ENCODE measurements around the gene KIAA1586. TPM values are rescaled to one million over a fixed set of nuclear protein-coding genes. Genes with fewer than 3 reads are reported as not detected.

KIAA1586 gene
- total and polyA plus RNA-seq, 2 donors, result 5.9 to 10.3 TPM

GRCh38 chr6:57104336-57104735 lies 57.8 kb downstream of the KIAA1586 start:
- Histone ChIP-seq H3K27ac (ENCODE audit: low read depth in 1 of 2, low read length in 1 of 2) (no peak overlapping the region), H3K36me3 (ENCODE audit: control insufficient read depth in 2 of 2, insufficient read depth in 2 of 2, low read length in 1 of 2) (peaks cover 18 to 49% of the 10 kb centered on the region in 2 donors), H3K9me3 (ENCODE audit: control insufficient read depth in 2 of 2, insufficient read depth in 1 of 2, low read length in 1 of 2) (no peaks in the 10 kb centered on the region), H3K4me1 (ENCODE audit: control insufficient read depth in 2 of 2, insufficient read depth in 2 of 2, low read length in 2 of 2) (no peaks in the 10 kb centered on the region), H3K4me3 (ENCODE audit: low read length in 2 of 2) (no peak overlapping the region), H3K27me3 (ENCODE audit: control insufficient read depth in 2 of 2, insufficient read depth in 1 of 2, low read length in 1 of 2) (no peaks in the 10 kb centered on the region)
- 49% methylated on average over 5 of the region's 5 CpGs for WGBS
- no peak for DNase-seq (ENCODE audit: low read depth in 6 of 9, low spot score in 9 of 9)

Other genes starting within 250 kb of the KIAA1586 start
- 1.1 TPM for gene BEND6, start 91.6 kb upstream of the KIAA1586 start, total RNA-seq
- 0.98 TPM for gene BEND6, start 91.6 kb upstream of the KIAA1586 start, polyA plus RNA-seq
- 34.0 TPM for gene ZNF451, start 43.5 kb downstream of the KIAA1586 start, total RNA-seq
- 27.2 TPM for gene ZNF451, start 43.5 kb downstream of the KIAA1586 start, polyA plus RNA-seq
- 2.4 TPM for gene BAG2, start 125.6 kb downstream of the KIAA1586 start, total RNA-seq
- gene BAG2, start 125.6 kb downstream of the KIAA1586 start, polyA plus RNA-seq, result 2.1 TPM
- gene RAB23, start 175.6 kb downstream of the KIAA1586 start, total RNA-seq, result 7.1 TPM
- 5.8 TPM for gene RAB23, start 175.6 kb downstream of the KIAA1586 start, polyA plus RNA-seq

All from thymus (tissue), 11 donors.